Skin epidermis (tissue), 12 donors: ENCODE data around the gene ZCCHC7.
"Not testable (repeated sequence)": the region's sequence is repeated elsewhere in the genome, so short reads cannot be mapped to it uniquely, and the experiment has no call there.

Source experiments
- H3K27ac ChIP-seq, 21 experiments: fragments of 200-600 bp; sonication (generic) in 11 of 21; one replicate each; pipeline ENCODE4 v1.5.0; 2020; ENCODE audit warnings: mild to moderate bottlenecking in 3 of 21, inconsistent platforms in 2 of 21, moderate library complexity in 2 of 21
- H3K4me3 ChIP-seq, 7 experiments: fragments of 200-600 bp; sonication (generic) in 2 of 7; one replicate each; pipeline ENCODE4 v1.5.0; 2020; ENCODE audit warnings: inconsistent platforms in 2 of 7, mild to moderate bottlenecking in 2 of 7, moderate library complexity in 1 of 7

The ZCCHC7 gene

DNA sequence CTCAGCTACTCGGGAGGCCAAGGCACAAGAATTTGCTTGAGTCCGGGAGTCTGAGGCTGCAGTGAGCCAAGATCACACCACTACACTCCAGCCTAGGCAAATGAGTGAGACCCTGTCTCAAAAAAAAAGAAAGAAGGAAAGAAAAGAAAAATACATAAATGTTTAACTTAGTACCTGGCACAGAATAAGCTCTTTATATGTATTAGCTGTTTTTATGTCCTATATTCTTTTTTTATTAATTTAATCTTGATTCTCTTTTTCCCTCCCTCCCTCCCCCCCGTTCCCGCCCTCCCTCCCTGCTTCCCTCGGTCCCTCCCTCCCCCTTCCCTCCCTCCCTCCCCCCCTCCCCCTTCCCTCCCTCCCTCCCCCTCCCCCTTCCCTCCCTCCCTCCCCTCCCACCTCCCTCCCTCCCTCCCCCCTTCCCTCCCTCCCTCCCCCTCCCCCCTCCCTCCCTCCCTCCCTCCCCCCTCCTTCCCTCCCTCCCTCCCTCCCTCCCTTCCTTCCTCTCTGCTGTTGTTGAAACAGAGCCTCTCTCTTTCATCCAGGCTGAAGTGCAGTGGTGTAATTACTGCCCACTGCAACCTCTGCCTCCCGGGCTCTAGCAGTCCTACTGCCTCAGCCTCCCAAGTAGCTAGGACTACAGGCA lies 166.3 kb downstream of the ZCCHC7 start:
- Histone ChIP-seq H3K27ac (no peak overlapping the region), H3K4me3 (no peak overlapping the region)

GRCh38 chr9:37287317-37287716 lies 166.9 kb downstream of the ZCCHC7 start:
- Histone ChIP-seq H3K27ac (no peak overlapping the region), H3K4me3 (no peak overlapping the region)

DNA sequence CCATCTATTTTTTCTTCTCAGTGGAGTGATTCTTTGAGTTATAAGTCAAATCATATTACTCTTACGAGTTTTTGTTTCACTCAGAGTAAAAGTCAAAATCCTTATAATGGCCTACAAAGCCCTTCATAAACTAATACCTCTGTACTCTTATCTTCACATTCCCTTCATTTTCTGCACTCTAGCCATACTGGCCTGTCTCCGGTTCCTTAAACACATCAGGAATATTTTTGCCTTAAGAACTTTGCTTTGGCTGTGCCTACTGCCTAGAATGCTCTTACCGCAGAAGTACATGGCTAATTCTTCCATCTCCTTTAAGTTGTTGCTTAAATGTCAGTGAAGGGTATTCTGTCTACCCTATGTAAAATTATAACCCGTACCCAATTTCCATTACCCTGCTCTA lies 169.3 kb downstream of the ZCCHC7 start:
- H3K4me3 ChIP-seq: no peak overlapping the region
- no peak overlapping the region for H3K27ac ChIP-seq

DNA sequence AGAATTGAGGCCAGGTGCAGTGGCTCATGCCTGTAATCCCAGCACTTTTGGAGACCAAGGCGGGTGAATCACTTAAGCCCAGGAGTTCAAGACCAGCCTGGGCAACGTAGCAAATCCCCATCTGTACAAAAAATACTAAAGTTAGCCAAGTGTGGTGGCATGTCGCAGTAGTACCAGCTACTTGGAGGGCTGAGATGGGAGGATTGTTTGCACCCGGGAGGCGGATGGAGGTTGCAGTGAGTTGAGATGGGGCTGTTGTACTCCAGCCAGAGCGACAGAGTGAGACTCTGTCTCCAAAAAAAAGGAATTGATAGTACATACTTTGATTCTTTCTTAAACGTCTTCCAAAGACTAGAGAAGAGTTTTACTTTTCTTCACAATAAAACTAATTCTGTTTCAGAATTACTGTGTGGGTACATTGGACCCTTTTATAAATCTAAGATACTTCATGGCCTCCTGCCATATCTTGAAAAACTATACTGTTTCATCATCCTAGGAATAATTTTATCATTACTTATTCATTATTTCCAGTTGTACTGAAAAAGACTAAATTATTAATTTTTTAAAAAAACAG lies 170.1 kb downstream of the ZCCHC7 start:
- H3K4me3 ChIP-seq: no peak overlapping the region
- peak overlapping the region in 1 of 21 experiments; percentile 16 for H3K27ac ChIP-seq

DNA sequence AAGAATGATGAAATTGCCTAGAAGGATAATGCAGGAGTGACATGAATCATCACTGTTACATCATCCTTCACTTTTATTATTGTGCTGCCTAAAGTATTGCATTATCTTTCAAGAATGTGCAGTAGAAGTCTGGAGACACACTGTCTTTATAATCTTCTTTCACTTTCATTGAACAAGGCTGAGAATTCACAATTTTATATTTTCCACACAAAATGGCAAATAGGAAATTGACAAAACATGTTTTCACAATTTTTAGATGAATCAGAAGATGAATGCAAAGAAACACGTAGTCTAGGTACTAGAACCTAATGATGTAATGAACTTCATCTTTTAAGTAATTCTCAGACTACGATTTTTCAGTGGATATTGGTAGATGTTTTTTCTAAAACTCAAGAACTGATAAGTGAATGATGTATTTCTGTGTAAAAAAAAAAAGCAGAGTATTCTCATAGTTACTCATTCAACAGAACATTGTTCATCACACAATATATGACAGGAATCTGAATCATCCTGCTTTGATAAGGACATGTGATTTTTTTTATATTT lies 170.6 kb downstream of the ZCCHC7 start:
- no peak overlapping the region for H3K27ac ChIP-seq
- H3K4me3 ChIP-seq: no peak overlapping the region

DNA sequence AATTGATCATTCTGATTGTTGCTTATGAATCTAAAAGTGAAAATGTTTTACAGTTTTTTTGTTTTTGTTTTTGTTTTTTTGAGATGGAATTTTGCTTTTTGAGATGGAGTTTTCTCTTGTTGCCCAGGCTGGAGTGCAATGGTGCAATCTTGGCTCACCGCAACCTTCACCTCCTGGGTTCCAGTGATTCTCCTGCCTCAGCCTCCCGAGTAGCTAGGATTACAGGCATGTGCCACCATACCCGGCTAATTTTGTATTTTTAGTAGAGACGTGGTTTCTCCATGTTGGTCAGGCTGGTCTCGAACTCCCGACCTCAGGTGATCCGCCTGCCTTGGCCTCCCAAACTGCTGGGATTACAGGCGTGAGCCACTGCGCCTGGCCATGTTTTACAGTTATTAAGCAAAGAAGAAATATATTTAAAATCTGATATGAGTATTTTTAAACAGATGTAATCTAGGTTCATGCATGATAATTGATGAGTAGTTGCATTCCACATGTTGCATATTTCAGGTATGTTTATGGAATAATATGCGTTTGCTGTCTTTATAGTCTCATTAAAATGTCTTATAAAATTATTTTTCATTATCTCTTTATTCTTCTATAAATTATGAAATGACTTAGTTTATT lies 171.4 kb downstream of the ZCCHC7 start:
- not testable (repeated sequence) for H3K4me3 ChIP-seq, H3K27ac ChIP-seq

DNA sequence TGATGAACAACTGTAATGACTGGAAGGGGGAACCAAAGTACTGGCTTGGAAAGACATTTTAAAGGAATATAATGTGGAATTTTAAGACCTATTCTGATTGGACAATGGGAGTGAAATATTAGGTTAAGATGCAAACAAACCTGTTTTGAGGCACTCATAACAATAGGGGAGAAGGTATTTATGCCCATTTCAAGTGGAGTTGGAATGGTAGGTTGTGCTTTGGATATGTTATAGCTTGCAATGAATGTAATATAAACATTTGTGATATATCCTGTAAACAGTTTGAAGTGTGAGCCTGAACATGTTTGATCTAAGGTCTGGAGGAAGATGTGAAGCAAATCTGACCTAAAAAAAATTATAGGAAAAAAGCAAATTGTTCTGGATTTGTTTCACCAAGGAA lies 172.5 kb downstream of the ZCCHC7 start:
- no peak overlapping the region for H3K4me3 ChIP-seq
- H3K27ac ChIP-seq: no peak overlapping the region

DNA sequence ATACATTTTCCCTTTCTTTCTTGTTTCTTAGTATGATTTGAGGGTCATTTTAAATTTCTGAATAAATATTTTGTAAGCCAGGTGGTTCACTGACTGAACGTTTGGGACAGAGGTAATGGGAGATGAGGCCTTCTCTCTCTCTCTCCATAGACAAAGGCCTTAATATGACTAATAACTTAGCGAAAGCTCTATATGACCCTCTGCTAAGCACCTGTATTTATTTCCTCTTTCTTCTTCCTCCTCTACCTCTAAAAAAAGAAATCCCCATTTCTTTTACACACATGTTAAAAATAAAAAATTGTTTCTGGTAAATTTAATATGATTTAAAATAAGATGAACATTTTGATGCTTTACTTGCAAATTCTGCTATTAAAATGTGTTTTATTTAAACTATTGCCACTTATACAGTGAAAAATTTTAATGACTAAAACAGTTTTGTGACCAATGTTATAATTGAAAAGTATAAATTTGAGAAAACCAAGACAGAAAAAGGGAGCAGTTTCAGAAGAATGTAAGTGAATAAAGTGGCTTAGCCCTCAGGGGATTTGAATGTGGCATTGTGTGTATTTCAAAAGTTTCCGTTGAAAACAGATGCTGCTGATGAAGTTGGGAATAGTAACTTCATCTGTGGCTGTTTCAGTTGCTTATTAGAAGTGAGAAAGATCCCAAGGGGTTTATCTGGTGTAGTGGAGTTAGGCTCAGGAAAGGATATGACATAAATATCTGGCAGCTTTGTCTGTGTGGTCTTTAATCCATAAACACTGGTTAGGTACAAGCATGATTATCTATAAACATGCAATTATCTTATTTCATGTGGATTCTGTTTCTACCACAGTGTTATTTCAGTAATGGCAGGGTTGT lies 173.5 kb downstream of the ZCCHC7 start:
- Histone ChIP-seq H3K4me3 (no peak overlapping the region), H3K27ac (peak overlapping the region in 1 of 21 experiments; percentile 45)

- Histone ChIP-seq H3K4me3 (no peak overlapping the region), H3K27ac (no peak overlapping the region)
Measured at GRCh38 chr9:37295178-37295577, 174.8 kb downstream of the ZCCHC7 start.

GRCh38 chr9:37295796-37296195 lies 175.4 kb downstream of the ZCCHC7 start:
- Histone ChIP-seq H3K4me3 (no peak overlapping the region), H3K27ac (no peak overlapping the region)

- H3K27ac ChIP-seq: no peak overlapping the region
- no peak overlapping the region for H3K4me3 ChIP-seq
Measured at GRCh38 chr9:37297592-37297991, 177.2 kb downstream of the ZCCHC7 start.

GRCh38 chr9:37300620-37301019 lies 180.2 kb downstream of the ZCCHC7 start:
- no peak overlapping the region for H3K27ac ChIP-seq
- no peak overlapping the region for H3K4me3 ChIP-seq

- H3K27ac ChIP-seq: peak overlapping the region in 2 of 21 experiments; percentile 0 to 61
- no peak overlapping the region for H3K4me3 ChIP-seq
Measured at GRCh38 chr9:37301042-37301853, 180.9 kb downstream of the ZCCHC7 start.

GRCh38 chr9:37301854-37302172 lies 181.4 kb downstream of the ZCCHC7 start:
- H3K27ac ChIP-seq: peak overlapping the region in 2 of 21 experiments; percentile 0 to 61
- no peak overlapping the region for H3K4me3 ChIP-seq

DNA sequence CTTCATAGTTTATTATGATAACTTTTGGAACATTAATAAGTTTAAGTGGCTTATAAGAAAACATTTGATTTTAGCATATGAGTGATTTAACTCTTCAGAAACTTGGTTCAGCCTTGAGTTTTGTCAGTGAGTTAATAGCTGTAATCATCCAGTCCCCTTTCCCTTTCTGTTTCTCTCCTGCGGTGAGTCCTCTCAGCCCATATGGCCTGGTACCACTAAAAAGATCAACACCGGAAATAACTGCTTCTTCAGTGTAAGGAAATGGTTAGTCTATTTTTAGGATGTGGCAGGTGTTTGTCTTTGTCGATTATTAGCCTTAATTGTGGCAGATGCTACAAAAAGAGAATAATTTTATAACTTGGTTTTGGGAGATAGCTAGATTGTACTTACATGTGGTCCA lies 181.9 kb downstream of the ZCCHC7 start:
- no peak overlapping the region for H3K4me3 ChIP-seq
- peak overlapping the region in 1 of 21 experiments; percentile 61 for H3K27ac ChIP-seq

DNA sequence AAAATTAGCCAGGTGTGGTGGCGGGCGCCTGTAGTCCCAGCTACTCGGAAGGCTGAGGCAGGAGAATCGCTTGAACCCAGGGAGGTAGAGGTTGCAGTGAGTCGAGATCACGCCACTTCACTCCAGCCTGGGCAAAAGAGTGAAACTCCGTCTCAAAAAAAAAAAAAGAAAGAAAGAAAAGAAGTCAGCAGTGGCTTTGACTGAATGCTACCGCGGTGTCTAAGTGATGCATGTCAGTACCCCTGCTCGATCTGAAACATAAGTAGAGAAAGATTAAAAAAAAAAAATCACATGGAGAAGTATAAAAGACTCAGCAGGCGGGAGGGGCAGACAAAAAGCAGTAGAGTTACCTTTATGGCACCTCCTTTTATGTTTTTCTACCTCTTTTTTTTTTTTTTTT lies 182.9 kb downstream of the ZCCHC7 start:
- H3K4me3 ChIP-seq: not testable (repeated sequence)
- peak overlapping the region in 1 of 21 experiments; percentile 39 for H3K27ac ChIP-seq

DNA sequence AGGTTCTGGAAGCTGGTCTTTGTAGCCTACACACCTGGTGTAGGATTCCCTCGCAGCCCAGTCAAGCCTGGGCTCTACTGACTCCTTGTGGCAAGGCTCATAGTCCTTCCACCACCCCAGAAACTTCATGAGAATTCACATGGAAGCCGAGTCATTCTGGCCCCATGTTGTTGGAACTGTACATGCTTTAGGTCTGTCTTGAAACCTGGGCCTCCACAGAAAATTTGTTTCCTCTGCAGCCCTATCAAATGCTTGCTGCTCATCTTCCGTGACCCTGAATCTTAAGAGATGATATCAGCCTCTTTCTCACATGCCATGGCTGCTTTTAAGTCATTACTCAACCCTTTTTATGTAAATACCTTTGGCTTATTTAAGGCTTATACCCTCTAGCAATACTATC lies 188.8 kb downstream of the ZCCHC7 start:
- no peak overlapping the region for H3K4me3 ChIP-seq

DNA sequence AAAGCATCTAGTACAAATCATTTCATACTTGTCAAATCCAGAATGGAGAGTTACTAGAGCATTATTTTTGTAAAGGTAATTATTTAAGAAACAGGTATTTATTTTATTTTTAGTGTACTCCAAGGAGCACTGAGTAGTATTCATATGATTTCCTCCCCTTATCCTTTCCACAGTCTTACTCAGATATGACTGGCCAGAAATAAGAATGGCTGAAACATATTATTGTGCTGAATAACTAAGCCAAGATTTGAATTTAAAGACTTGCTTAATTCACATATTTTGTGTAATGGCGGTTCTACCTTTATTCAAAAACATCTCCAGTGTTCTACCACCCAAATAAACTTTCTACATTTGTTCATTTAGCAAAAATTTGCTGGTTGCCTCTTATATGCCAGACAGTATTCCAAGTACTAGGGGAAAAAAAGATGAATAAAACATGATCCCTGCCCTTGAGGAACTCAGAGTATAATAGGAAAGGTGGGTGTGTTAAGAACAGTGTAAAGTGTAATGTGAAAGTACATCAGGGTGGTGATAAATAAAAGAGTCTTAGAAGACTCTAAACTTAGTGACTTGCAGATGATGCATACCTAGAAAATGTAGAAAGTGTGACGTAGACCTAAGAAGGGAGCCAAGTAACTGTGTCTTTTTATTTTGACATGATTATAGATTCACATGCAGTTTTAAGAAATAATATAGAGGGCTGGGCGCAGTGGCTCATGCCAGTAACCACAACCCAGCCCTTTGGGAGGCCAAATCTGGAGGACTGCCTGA lies 191.7 kb downstream of the ZCCHC7 start:
- no peak overlapping the region for H3K4me3 ChIP-seq
- H3K27ac ChIP-seq: no peak overlapping the region

More for the DNA sequence above, 188.8 kb downstream of the ZCCHC7 start:
- no peak overlapping the region for H3K27ac ChIP-seq

GRCh38 chr9:37324261-37324683 lies 203.9 kb downstream of the ZCCHC7 start:
- Histone ChIP-seq H3K4me3 (no peak overlapping the region), H3K27ac (peak overlapping the region in 1 of 21 experiments; percentile 50)
